Neural cell (in vitro differentiated cells): ENCODE data around the gene RRAGD.

ENCODE experiments used
- EP300 ChIP-seq: fragments of 450-650 bp; conservative IDR thresholded peaks from 2 replicates; pipeline ENCODE4 v1.6.1; 2014; ENCODE audit warnings: antibody characterized with exemption, mild to moderate bottlenecking, moderate library complexity; ENCODE audit not compliant: poor library complexity, severe bottlenecking
- EZH2 ChIP-seq: fragments of 200-600, 300-800 bp; shearing (Covaris generic), sonication (generic); IDR thresholded peaks from 2 replicates; pipeline ENCODE4 v1.6.1; 2014; ENCODE audit warnings: antibody characterized with exemption, low read length, borderline replicate concordance, mild to moderate bottlenecking; ENCODE audit not compliant: insufficient read depth, poor library complexity, severe bottlenecking
- TAF1 ChIP-seq: IDR thresholded peaks from 2 replicates; pipeline ENCODE4 v1.6.1; 2012; ENCODE audit warnings: low read depth
- TF ChIP-seq, protein P1 (sequence below): fragments of 450-650 bp; IDR thresholded peaks from 2 replicates; pipeline ENCODE4 v1.5.1; 2014; ENCODE audit warnings: antibody characterized with exemption, mild to moderate bottlenecking, moderate library complexity; ENCODE audit not compliant: poor library complexity, severe bottlenecking

DNA sequence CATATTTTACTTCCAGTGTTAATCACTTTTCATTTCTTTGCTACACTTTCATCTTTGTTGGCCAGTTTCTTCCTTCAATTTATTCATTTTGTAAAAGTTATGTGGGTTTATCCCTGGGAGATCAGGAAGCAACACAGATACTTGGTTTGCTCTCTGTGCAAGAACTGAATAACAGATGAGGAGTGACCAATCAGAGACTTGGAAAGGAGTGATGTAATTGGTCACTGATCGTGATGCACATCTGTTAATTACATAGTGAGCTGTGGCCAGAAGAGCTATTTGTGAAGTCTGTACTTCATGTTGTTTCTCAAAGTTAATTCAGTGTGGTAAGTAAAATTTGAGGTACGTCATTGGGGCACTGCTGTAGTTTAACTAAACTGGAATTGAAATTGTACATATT is 42.2 kb upstream of the RRAGD start:
- no peak for TF ChIP-seq TAF1
- TF ChIP-seq, protein P1, sequence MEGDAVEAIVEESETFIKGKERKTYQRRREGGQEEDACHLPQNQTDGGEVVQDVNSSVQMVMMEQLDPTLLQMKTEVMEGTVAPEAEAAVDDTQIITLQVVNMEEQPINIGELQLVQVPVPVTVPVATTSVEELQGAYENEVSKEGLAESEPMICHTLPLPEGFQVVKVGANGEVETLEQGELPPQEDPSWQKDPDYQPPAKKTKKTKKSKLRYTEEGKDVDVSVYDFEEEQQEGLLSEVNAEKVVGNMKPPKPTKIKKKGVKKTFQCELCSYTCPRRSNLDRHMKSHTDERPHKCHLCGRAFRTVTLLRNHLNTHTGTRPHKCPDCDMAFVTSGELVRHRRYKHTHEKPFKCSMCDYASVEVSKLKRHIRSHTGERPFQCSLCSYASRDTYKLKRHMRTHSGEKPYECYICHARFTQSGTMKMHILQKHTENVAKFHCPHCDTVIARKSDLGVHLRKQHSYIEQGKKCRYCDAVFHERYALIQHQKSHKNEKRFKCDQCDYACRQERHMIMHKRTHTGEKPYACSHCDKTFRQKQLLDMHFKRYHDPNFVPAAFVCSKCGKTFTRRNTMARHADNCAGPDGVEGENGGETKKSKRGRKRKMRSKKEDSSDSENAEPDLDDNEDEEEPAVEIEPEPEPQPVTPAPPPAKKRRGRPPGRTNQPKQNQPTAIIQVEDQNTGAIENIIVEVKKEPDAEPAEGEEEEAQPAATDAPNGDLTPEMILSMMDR = no peak
- no peak for TF ChIP-seq EP300
- no peak for TF ChIP-seq EZH2
